Keratinocyte (primary cell): ENCODE data around the gene SAPCD1. TPM values are rescaled to one million over a fixed set of nuclear protein-coding genes. Genes with fewer than 3 reads are reported as not detected.

Experiments used
- DNase-seq: peaks from one replicate; pipeline ENCODE4 v3.0.0-alpha.2; 2011; ENCODE audit warnings: low read depth, missing footprints, low spot score
- FAIRE-seq: peaks from 2 replicates; lab custom pipeline; 2011; peaks lifted over from hg19 to GRCh38; lab: Jason Lieb, UNC
- H2AFZ ChIP-seq: 2 replicates; pipeline ENCODE4 v1.6.0; 2012; ENCODE audit warnings: low read length, control low read depth, inconsistent platforms; ENCODE audit not compliant: control insufficient read depth
- H3K27ac ChIP-seq: 2 replicates; pipeline ENCODE4 v1.5.1; 2011; ENCODE audit warnings: low read length; ENCODE audit not compliant: control insufficient read depth, insufficient read depth
- H3K27me3 ChIP-seq: 3 replicates; pipeline ENCODE4 v1.6.0; 2011; ENCODE audit warnings: low read length; ENCODE audit not compliant: control insufficient read depth, insufficient read depth; ENCODE audit errors: extremely low read depth
- H3K36me3 ChIP-seq, 2 experiments: 2 replicates in 1 of 2; 3 replicates in 1 of 2; pipeline ENCODE4 v1.5.1; 2011; ENCODE audit warnings: low read length in 2 of 2, mild to moderate bottlenecking in 1 of 2; ENCODE audit not compliant: control insufficient read depth in 2 of 2, insufficient read depth in 2 of 2; ENCODE audit errors: extremely low read depth in 1 of 2
- H3K4me1 ChIP-seq: 3 replicates; pipeline ENCODE4 v1.5.1; 2011; ENCODE audit warnings: low read length; ENCODE audit not compliant: control insufficient read depth, insufficient read depth; ENCODE audit errors: extremely low read depth
- H3K4me2 ChIP-seq: 3 replicates; pipeline ENCODE4 v1.6.0; 2011; ENCODE audit warnings: low read depth, low read length; ENCODE audit not compliant: control insufficient read depth, insufficient read depth; ENCODE audit errors: extremely low read depth
- H3K4me3 ChIP-seq, 3 experiments: fragments of 200-600 bp in 1 of 3; sonication (generic) in 1 of 3; 2 replicates in 2 of 3; 3 replicates in 1 of 3; pipeline ENCODE4 v1.5.1; 2011 to 2016; ENCODE audit warnings: low read length in 3 of 3, mild to moderate bottlenecking in 3 of 3, control low read depth in 2 of 3, inconsistent platforms in 1 of 3, low read depth in 1 of 3, mixed read lengths in 1 of 3, mixed run types in 1 of 3, moderate library complexity in 1 of 3; ENCODE audit not compliant: control insufficient read depth in 2 of 3, insufficient read depth in 2 of 3; ENCODE audit errors: extremely low read depth in 1 of 3
- H3K79me2 ChIP-seq: 2 replicates; pipeline ENCODE4 v1.6.0; 2012; ENCODE audit warnings: low read length; ENCODE audit not compliant: control insufficient read depth, insufficient read depth
- H3K9ac ChIP-seq: 3 replicates; pipeline ENCODE4 v1.6.0; 2011; ENCODE audit warnings: low read length; ENCODE audit not compliant: control insufficient read depth, insufficient read depth; ENCODE audit errors: extremely low read depth
- H3K9me1 ChIP-seq: 3 replicates; pipeline ENCODE4 v1.6.0; 2011; ENCODE audit warnings: low read length; ENCODE audit not compliant: control insufficient read depth, insufficient read depth; ENCODE audit errors: extremely low read depth
- H3K9me3 ChIP-seq: 2 replicates; pipeline ENCODE4 v1.5.1; 2012; ENCODE audit warnings: low read depth, low read length; ENCODE audit not compliant: control insufficient read depth
- H4K20me1 ChIP-seq: 3 replicates; pipeline ENCODE4 v1.6.0; 2011; ENCODE audit warnings: low read length; ENCODE audit not compliant: control insufficient read depth, insufficient read depth; ENCODE audit errors: extremely low read depth
- EZH2 ChIP-seq: IDR thresholded peaks from one replicate; pipeline ENCODE4 v1.6.1; 2012; ENCODE audit warnings: inconsistent platforms, mild to moderate bottlenecking, low read length, moderate library complexity
- dilution Hi-C: fragments of 300-500 bp; cut with MboI; formaldehyde crosslinking; loops from one replicate; pipeline ENCODE4 v1.7.0; 2020; ENCODE audit warnings: low sequenced_read_pairs; ENCODE audit not compliant: extremely low pct_ligation_motif_present
- polyA plus RNA-seq, 5 experiments: library from polyadenylated mRNA; depleted of rRNA in 3 of 5; stranded (reverse) in 3 of 5; stranded (forward) in 1 of 5; unstranded in 1 of 5; fragments of >200 nt; gene quantifications; 1 replicate in 1 of 5; 2 replicates in 3 of 5; 3 replicates in 1 of 5; pipeline versions ENCODE4 v1.2.1 to v1.2.3, GENCODE V29; 2011 to 2012; ENCODE audit warnings: missing spikeins in 2 of 5, low read depth in 1 of 5, low replicate concordance in 1 of 5
- TF ChIP-seq, protein P1 (sequence below), 3 experiments: IDR thresholded peaks in 1 of 3; conservative IDR thresholded peaks in 1 of 3; optimal IDR thresholded peaks in 1 of 3; 2 replicates in 2 of 3; 3 replicates in 1 of 3; pipeline versions ENCODE3 to v1.5.1; 2011; ENCODE audit warnings: low read length in 3 of 3, mild to moderate bottlenecking in 3 of 3, moderate library complexity in 2 of 3, control low read depth in 1 of 3, inconsistent platforms in 1 of 3; ENCODE audit not compliant: insufficient read depth in 2 of 3; ENCODE audit errors: extremely low read depth in 1 of 3

Gene SAPCD1
- polyA plus RNA-seq, 1 donor (not counting 4 experiments of a cell fraction or from before 2014, with no cell fraction given), result 2.1 TPM

DNA sequence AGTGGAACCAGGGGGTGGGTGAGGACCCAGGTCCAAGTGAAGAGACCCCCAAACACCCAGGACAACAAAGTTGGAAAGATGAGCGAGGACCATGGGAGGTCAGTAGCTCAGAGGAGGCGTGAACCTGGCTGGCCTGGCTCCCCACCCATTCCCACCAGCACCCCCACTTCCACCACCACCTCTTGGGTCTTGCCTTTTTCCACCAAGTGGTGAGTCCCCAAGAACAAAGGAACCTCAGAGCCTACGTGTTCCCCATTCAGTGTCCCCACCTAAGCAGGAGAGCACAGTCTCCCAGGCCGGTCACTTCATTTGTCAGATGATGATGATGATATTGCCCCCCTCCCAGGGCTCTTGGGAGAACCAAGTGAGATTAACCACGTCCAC, 15.2 kb downstream of the SAPCD1 start:
- Histone ChIP-seq H3K9me3 (no peaks in the 10 kb centered on the region), H2AFZ (no peak overlapping the region), H3K27ac (peak overlapping the region; percentile 46), H3K9me1 (no peaks in the 10 kb centered on the region), H3K79me2 (no peaks in the 10 kb centered on the region), H3K4me1 (peaks cover 22% of the 10 kb centered on the region), H3K9ac (no peak overlapping the region), H3K36me3 (peaks cover 17 to 32% of the 10 kb centered on the region in 2 experiments), H3K4me3 (no peak overlapping the region), H3K27me3 (no peaks in the 10 kb centered on the region), H3K4me2 (no peak overlapping the region), H4K20me1 (no peaks in the 10 kb centered on the region)
- FAIRE-seq, result no peak
- no peak for DNase-seq
- dilution Hi-C loops, result no loop called here
- TF ChIP-seq, protein P1, sequence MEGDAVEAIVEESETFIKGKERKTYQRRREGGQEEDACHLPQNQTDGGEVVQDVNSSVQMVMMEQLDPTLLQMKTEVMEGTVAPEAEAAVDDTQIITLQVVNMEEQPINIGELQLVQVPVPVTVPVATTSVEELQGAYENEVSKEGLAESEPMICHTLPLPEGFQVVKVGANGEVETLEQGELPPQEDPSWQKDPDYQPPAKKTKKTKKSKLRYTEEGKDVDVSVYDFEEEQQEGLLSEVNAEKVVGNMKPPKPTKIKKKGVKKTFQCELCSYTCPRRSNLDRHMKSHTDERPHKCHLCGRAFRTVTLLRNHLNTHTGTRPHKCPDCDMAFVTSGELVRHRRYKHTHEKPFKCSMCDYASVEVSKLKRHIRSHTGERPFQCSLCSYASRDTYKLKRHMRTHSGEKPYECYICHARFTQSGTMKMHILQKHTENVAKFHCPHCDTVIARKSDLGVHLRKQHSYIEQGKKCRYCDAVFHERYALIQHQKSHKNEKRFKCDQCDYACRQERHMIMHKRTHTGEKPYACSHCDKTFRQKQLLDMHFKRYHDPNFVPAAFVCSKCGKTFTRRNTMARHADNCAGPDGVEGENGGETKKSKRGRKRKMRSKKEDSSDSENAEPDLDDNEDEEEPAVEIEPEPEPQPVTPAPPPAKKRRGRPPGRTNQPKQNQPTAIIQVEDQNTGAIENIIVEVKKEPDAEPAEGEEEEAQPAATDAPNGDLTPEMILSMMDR (optimal IDR thresholded peaks at IDR 0.05 in 1 of 3, IDR thresholded peaks at IDR 0.05 in 1 of 3, conservative IDR thresholded peaks at IDR 0.05 in 1 of 3; ENCODE audit: extremely low read depth in 1 of 3, insufficient read depth in 2 of 3, low read length in 3 of 3), result no peak
- TF ChIP-seq EZH2, result no peak

- H3K36me3 ChIP-seq, result peaks cover 17 to 34% of the 10 kb centered on the region in 2 experiments
- H4K20me1 ChIP-seq, result no peaks in the 10 kb centered on the region
- no peak overlapping the region for H3K4me3 ChIP-seq
- H3K27me3 ChIP-seq, result no peaks in the 10 kb centered on the region
- H3K79me2 ChIP-seq, result no peaks in the 10 kb centered on the region
- no peak for DNase-seq
- no peak for FAIRE-seq
- TF ChIP-seq, protein P1 (optimal IDR thresholded peaks at IDR 0.05 in 1 of 3, IDR thresholded peaks at IDR 0.05 in 1 of 3, conservative IDR thresholded peaks at IDR 0.05 in 1 of 3; ENCODE audit: extremely low read depth in 1 of 3, insufficient read depth in 2 of 3, low read length in 3 of 3), result no peak
- no peak for TF ChIP-seq EZH2
- peaks cover 22% of the 10 kb centered on the region for H3K4me1 ChIP-seq
- H3K27ac ChIP-seq, result no peak overlapping the region
- no peak overlapping the region for H3K9ac ChIP-seq
- dilution Hi-C loops, result no loop called here
- no peak overlapping the region for H3K4me2 ChIP-seq
- no peaks in the 10 kb centered on the region for H3K9me3 ChIP-seq
- no peaks in the 10 kb centered on the region for H3K9me1 ChIP-seq
- no peak overlapping the region for H2AFZ ChIP-seq
These were observed 15.7 kb downstream of the SAPCD1 start for GRCh38 chr6:31778193-31778592.
